Astrocyte (in vitro differentiated cells and primary cell): ENCODE measurements around the gene NUP93. TPM values are rescaled to one million over a fixed set of nuclear protein-coding genes. Genes with fewer than 3 reads are reported as not detected.
A peak's percentile ranks its signal among the peaks of the same experiment; 100 is the strongest.

Experiments
- microRNA-seq: library from miRNA; unstranded; fragments of <30 nt; microRNA quantifications from one replicate; pipeline ENCODE4 v1.2.0, GENCODE V29; 2020
- total RNA-seq: library from RNA; stranded (reverse); gene quantifications from 2 replicates; pipeline ENCODE4 v1.2.1, GENCODE V29; 2021

The NUP93 gene
- total RNA-seq, 1 donor from 2014 or later: 89.3 TPM

Small RNAs within 50 kb of the gene (microRNA-seq; reads per million reads assigned to microRNA genes)
- gene MIR138-2: 1,641 reads per million, percentile 85 among the genes with 10 or more reads in this experiment

Other genes with a start within 250 kb of the NUP93 start
- gene BBS2, start 210.1 kb upstream of the NUP93 start, total RNA-seq: 26.6 and 29.0 TPM in 2 replicates
- gene MT4, start 165.1 kb upstream of the NUP93 start, total RNA-seq: not detected in 2 replicates
- gene MT3, start 140.6 kb upstream of the NUP93 start, total RNA-seq: not detected in 2 replicates
- gene MT2A, start 121.5 kb upstream of the NUP93 start, total RNA-seq: 84.2 and 112 TPM in 2 replicates
- 10.7 and 11.9 TPM in 2 replicates for gene MT1E, start 104.3 kb upstream of the NUP93 start, total RNA-seq
- gene MT1M, start 97.5 kb upstream of the NUP93 start, total RNA-seq: not detected in 2 replicates
- not detected in 2 replicates for gene MT1A, start 91.5 kb upstream of the NUP93 start, total RNA-seq
- gene MT1B, start 78.2 kb upstream of the NUP93 start, total RNA-seq: not detected in 2 replicates
- not detected in 2 replicates for gene MT1F, start 72.2 kb upstream of the NUP93 start, total RNA-seq
- 0.87 TPM in 1 of 2 replicates, not detected in the other for gene MT1G, start 62.1 kb upstream of the NUP93 start, total RNA-seq
- gene MT1H, start 60.3 kb upstream of the NUP93 start, total RNA-seq: not detected in 2 replicates
- gene MT1X, start 47.7 kb upstream of the NUP93 start, total RNA-seq: 7.0 and 9.7 TPM in 2 replicates
- gene SLC12A3, start 135.1 kb downstream of the NUP93 start, total RNA-seq: 0.07 and 0.18 TPM in 2 replicates
- gene HERPUD1, start 202.0 kb downstream of the NUP93 start, total RNA-seq: 234 and 252 TPM in 2 replicates
- 0.17 TPM in 1 of 2 replicates, not detected in the other for gene CETP, start 231.8 kb downstream of the NUP93 start, total RNA-seq